H9 (cell line): ENCODE results near the gene UBE2Q2. TPM values are rescaled to one million over a fixed set of nuclear protein-coding genes. Genes with fewer than 3 reads are reported as not detected.

ENCODE experiments used
- DNase-seq: peaks from one replicate; pipeline ENCODE4 v3.0.0-alpha.2; 2017
- H2AFZ ChIP-seq: one replicate; pipeline ENCODE4 v1.6.1; 2013; ENCODE audit warnings: mild to moderate bottlenecking, low read length, control low read depth, moderate library complexity
- H2AK5ac ChIP-seq: 2 replicates; pipeline ENCODE4 v1.6.1; 2013; ENCODE audit warnings: low read length, control low read depth, mixed read lengths; ENCODE audit not compliant: insufficient read length
- H2BK120ac ChIP-seq: one replicate; pipeline ENCODE4 v1.6.1; 2013; ENCODE audit warnings: low read depth, mild to moderate bottlenecking, low read length, control low read depth, inconsistent platforms; ENCODE audit not compliant: poor library complexity, severe bottlenecking
- H2BK12ac ChIP-seq: 2 replicates; pipeline ENCODE4 v1.6.1; 2013; ENCODE audit warnings: low read length, control low read depth, mixed read lengths, low read depth; ENCODE audit not compliant: insufficient read length
- H2BK15ac ChIP-seq: 2 replicates; pipeline ENCODE4 v1.6.1; 2013; ENCODE audit warnings: low read depth, low read length, control low read depth
- H2BK20ac ChIP-seq: one replicate; pipeline ENCODE4 v1.6.1; 2013; ENCODE audit warnings: low read depth, mild to moderate bottlenecking, low read length, control low read depth, inconsistent platforms; ENCODE audit not compliant: poor library complexity, severe bottlenecking
- H2BK5ac ChIP-seq: 2 replicates; pipeline ENCODE4 v1.6.1; 2013; ENCODE audit warnings: low read length, control low read depth, mixed read lengths; ENCODE audit not compliant: insufficient read length
- H3K14ac ChIP-seq: 2 replicates; pipeline ENCODE4 v1.6.1; 2013; ENCODE audit warnings: low read length, control low read depth; ENCODE audit not compliant: insufficient read depth
- H3K18ac ChIP-seq: 2 replicates; pipeline ENCODE4 v1.6.1; 2013; ENCODE audit warnings: low read depth, mild to moderate bottlenecking, mixed read lengths, low read length, control low read depth; ENCODE audit not compliant: insufficient read length
- H3K23ac ChIP-seq: 2 replicates; pipeline ENCODE4 v1.6.1; 2013; ENCODE audit warnings: low read length, control low read depth, mixed read lengths, low read depth; ENCODE audit not compliant: insufficient read length
- H3K23me2 ChIP-seq: 2 replicates; pipeline ENCODE4 v1.6.1; 2013; ENCODE audit warnings: low read depth, mild to moderate bottlenecking, mixed read lengths, low read length, control low read depth; ENCODE audit not compliant: insufficient read length, poor library complexity, severe bottlenecking
- H3K27ac ChIP-seq: 2 replicates; pipeline ENCODE4 v1.5.1; 2013; ENCODE audit warnings: low read length, control low read depth, mixed read lengths, low read depth; ENCODE audit not compliant: insufficient read length
- H3K27me3 ChIP-seq: 2 replicates; pipeline ENCODE4 v1.6.1; 2013; ENCODE audit warnings: low read length, control low read depth, inconsistent platforms; ENCODE audit not compliant: insufficient read depth
- H3K4ac ChIP-seq: 2 replicates; pipeline ENCODE4 v1.6.1; 2013; ENCODE audit warnings: low read depth, mild to moderate bottlenecking, control low read depth, inconsistent platforms, low read length, moderate library complexity
- H3K4me1 ChIP-seq: 2 replicates; pipeline ENCODE4 v1.6.1; 2013; ENCODE audit warnings: low read length, control low read depth, inconsistent platforms; ENCODE audit not compliant: insufficient read depth
- H3K4me2 ChIP-seq: 2 replicates; pipeline ENCODE4 v1.6.1; 2013; ENCODE audit warnings: low read length, control low read depth, mixed read lengths; ENCODE audit not compliant: insufficient read length, insufficient read depth
- H3K56ac ChIP-seq: 2 replicates; pipeline ENCODE4 v1.6.1; 2013; ENCODE audit warnings: low read depth, mild to moderate bottlenecking, mixed read lengths, low read length, control low read depth; ENCODE audit not compliant: insufficient read length
- H3K79me1 ChIP-seq: 2 replicates; pipeline ENCODE4 v1.6.1; 2013; ENCODE audit warnings: low read depth, mild to moderate bottlenecking, moderate library complexity, low read length, control low read depth, inconsistent platforms; ENCODE audit not compliant: insufficient read depth, poor library complexity, severe bottlenecking
- H3K79me2 ChIP-seq: 2 replicates; pipeline ENCODE4 v1.6.1; 2013; ENCODE audit warnings: low read length, control low read depth, inconsistent platforms; ENCODE audit not compliant: insufficient read depth
- H3K9ac ChIP-seq: 2 replicates; pipeline ENCODE4 v1.6.1; 2013; ENCODE audit warnings: low read length, control low read depth, mixed read lengths; ENCODE audit not compliant: insufficient read length; ENCODE audit errors: extremely low read depth
- H3K9me3 ChIP-seq: one replicate; pipeline ENCODE4 v1.6.1; 2013; ENCODE audit warnings: low read depth, low read length, inconsistent platforms; ENCODE audit not compliant: control insufficient read depth
- H3T11ph ChIP-seq: one replicate; pipeline ENCODE4 v1.6.1; 2013; ENCODE audit warnings: mild to moderate bottlenecking, low read length, control low read depth, inconsistent platforms
- H4K20me1 ChIP-seq: one replicate; pipeline ENCODE4 v1.6.1; 2013; ENCODE audit not compliant: control insufficient read depth, insufficient read length, insufficient read depth
- H4K5ac ChIP-seq: 2 replicates; pipeline ENCODE4 v1.6.1; 2013; ENCODE audit warnings: low read depth, mild to moderate bottlenecking, mixed read lengths, low read length, control low read depth; ENCODE audit not compliant: insufficient read length
- H4K8ac ChIP-seq: replicated peaks from 2 replicates; pipeline ENCODE4 v1.6.1; 2013; ENCODE audit warnings: low read length, control low read depth, mixed read lengths, low read depth; ENCODE audit not compliant: insufficient read length
- H4K91ac ChIP-seq: 2 replicates; pipeline ENCODE4 v1.6.1; 2013; ENCODE audit warnings: low read depth, mild to moderate bottlenecking, moderate library complexity, mixed read lengths, low read length, control low read depth; ENCODE audit not compliant: insufficient read length
- H3K27ac Mint-ChIP-seq, 3 experiments: 2 replicates in 2 of 3; 3 replicates in 1 of 3; pipeline ENCODE4 v1.8.0; 2020 to 2021; ENCODE audit warnings: mixed read lengths in 3 of 3, mild to moderate bottlenecking in 1 of 3, moderate library complexity in 1 of 3
- H3K27me3 Mint-ChIP-seq: 2 replicates; pipeline ENCODE4 v1.8.0; 2021; ENCODE audit warnings: low read depth, mild to moderate bottlenecking, moderate library complexity, mixed read lengths
- H3K36me3 Mint-ChIP-seq, 3 experiments: 2 replicates in 2 of 3; 3 replicates in 1 of 3; pipeline ENCODE4 v1.8.0; 2020 to 2021; ENCODE audit warnings: low read depth in 3 of 3, mixed read lengths in 3 of 3; ENCODE audit not compliant: insufficient read depth in 1 of 3
- H3K4me1 Mint-ChIP-seq, 2 experiments: 2 replicates each; pipeline ENCODE4 v1.8.0; 2020; ENCODE audit warnings: mixed read lengths in 2 of 2
- H3K4me3 Mint-ChIP-seq, 2 experiments: 2 replicates in 1 of 2; 3 replicates in 1 of 2; pipeline ENCODE4 v1.8.0; 2020 to 2021; ENCODE audit warnings: mild to moderate bottlenecking in 2 of 2, mixed read lengths in 2 of 2, moderate library complexity in 1 of 2
- H3K9me3 Mint-ChIP-seq, 2 experiments: 2 replicates in 1 of 2; 3 replicates in 1 of 2; pipeline ENCODE4 v1.8.0; 2020; ENCODE audit warnings: mild to moderate bottlenecking in 2 of 2, mixed read lengths in 2 of 2, moderate library complexity in 1 of 2
- WGBS: extraction: QIAGEN DNeasy Blood & Tissue Kit; methylation state at CpG from one replicate; pipeline ENCODE4 v1.1.7; 2013; ENCODE audit warnings: missing lambda C conversion rate, low lambda C conversion rate, mixed read lengths; ENCODE audit not compliant: insufficient read length; ENCODE audit errors: extremely low coverage; 5-methylcytosine and 5-hydroxymethylcytosine counted together
- total RNA-seq: library from RNA; stranded (reverse); gene quantifications from 2 replicates; pipeline ENCODE4 v1.2.1, GENCODE V29; 2021
- TF ChIP-seq, protein P1 (sequence below): fragments of 200-600 bp; sonication (generic); conservative IDR thresholded peaks from 3 replicates; pipeline ENCODE4 v1.8.0; 2021; ENCODE audit warnings: antibody characterized with exemption, mild to moderate bottlenecking

Gene UBE2Q2
- total RNA-seq, 1 experiment from 2014 or later, result 29.6 TPM

DNA sequence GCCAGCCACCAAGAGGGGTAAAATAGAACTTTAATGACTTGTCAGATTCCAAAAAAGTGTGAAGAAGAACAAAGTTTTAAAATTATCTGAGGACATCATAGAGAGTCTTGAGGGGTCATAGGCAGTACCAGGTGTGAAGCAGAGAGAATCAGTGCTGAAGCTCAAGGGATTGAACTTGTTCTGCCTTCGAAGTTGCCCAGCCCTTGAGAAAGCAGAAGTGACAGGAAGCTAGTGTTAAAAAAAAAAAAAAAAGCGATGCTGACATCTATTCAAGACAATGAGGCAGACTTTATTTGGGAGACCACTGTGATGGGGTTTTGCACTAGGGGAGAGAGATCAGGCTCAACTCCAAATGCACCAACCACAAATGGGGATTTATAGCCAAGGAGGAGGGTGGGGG is 82.2 kb downstream of the UBE2Q2 start:
- Histone ChIP-seq H3K27ac (no peak overlapping the region), H3K56ac (no peak overlapping the region), H3K27me3 (no peaks in the 10 kb centered on the region), H3K79me2 (peaks cover 3% of the 10 kb centered on the region; the same call in 1 of the 2 replicates), H3K4ac (no peak overlapping the region), H3K23ac (no peak overlapping the region), H3K4me2 (no peak overlapping the region), H2BK15ac (no peak overlapping the region), H3T11ph (no peak overlapping the region), H3K23me2 (no peaks in the 10 kb centered on the region), H4K20me1 (no peaks in the 10 kb centered on the region), H2AFZ (no peak overlapping the region), H2BK12ac (no peak overlapping the region), H3K9ac (no peak overlapping the region), H4K91ac (no peak overlapping the region), H2BK20ac (no peak overlapping the region), H4K8ac (no peak overlapping the region), H3K9me3 (no peaks in the 10 kb centered on the region), H3K18ac (no peak overlapping the region), H3K4me1 (peaks cover 10% of the 10 kb centered on the region), H2AK5ac (no peak overlapping the region), H2BK120ac (no peak overlapping the region), H4K5ac (no peak overlapping the region), H2BK5ac (no peak overlapping the region), H3K14ac (no peak overlapping the region), H3K79me1 (peaks cover 4% of the 10 kb centered on the region)
- H3K27ac Mint-ChIP-seq, result 0 out of 7 replicates have a peak overlapping the region, but pooled peaks of 1 of the 3 experiments have one; percentile 36
- TF ChIP-seq, protein P1, sequence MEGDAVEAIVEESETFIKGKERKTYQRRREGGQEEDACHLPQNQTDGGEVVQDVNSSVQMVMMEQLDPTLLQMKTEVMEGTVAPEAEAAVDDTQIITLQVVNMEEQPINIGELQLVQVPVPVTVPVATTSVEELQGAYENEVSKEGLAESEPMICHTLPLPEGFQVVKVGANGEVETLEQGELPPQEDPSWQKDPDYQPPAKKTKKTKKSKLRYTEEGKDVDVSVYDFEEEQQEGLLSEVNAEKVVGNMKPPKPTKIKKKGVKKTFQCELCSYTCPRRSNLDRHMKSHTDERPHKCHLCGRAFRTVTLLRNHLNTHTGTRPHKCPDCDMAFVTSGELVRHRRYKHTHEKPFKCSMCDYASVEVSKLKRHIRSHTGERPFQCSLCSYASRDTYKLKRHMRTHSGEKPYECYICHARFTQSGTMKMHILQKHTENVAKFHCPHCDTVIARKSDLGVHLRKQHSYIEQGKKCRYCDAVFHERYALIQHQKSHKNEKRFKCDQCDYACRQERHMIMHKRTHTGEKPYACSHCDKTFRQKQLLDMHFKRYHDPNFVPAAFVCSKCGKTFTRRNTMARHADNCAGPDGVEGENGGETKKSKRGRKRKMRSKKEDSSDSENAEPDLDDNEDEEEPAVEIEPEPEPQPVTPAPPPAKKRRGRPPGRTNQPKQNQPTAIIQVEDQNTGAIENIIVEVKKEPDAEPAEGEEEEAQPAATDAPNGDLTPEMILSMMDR, result no peak
- no CpG with 5 or more reads among the region's 2 CpGs for WGBS
- H3K4me1 Mint-ChIP-seq, result peaks cover 26 to 33% of the 10 kb centered on the region in 2 experiments
- peaks cover 5 to 37% (median 17%) of the 10 kb centered on the region in 3 experiments; a peak in 6 of 7 replicates for H3K36me3 Mint-ChIP-seq
- H3K4me3 Mint-ChIP-seq, result no peak overlapping the region
- no peaks in the 10 kb centered on the region for H3K27me3 Mint-ChIP-seq
- H3K9me3 Mint-ChIP-seq, result no peaks in the 10 kb centered on the region
- no peak for DNase-seq
